C4-2B (cell line): ENCODE data around the gene PEPD.

ENCODE experiments used
- ZFX ChIP-seq: fragments of 450-650 bp; IDR thresholded peaks from 2 replicates; pipeline ENCODE4 v1.6.1; 2017
- TF ChIP-seq, protein P1 (sequence below): fragments of 450-650 bp; conservative IDR thresholded peaks from 2 replicates; pipeline ENCODE4 v1.5.1; 2017; ENCODE audit warnings: mild to moderate bottlenecking

- TF ChIP-seq, protein P1, sequence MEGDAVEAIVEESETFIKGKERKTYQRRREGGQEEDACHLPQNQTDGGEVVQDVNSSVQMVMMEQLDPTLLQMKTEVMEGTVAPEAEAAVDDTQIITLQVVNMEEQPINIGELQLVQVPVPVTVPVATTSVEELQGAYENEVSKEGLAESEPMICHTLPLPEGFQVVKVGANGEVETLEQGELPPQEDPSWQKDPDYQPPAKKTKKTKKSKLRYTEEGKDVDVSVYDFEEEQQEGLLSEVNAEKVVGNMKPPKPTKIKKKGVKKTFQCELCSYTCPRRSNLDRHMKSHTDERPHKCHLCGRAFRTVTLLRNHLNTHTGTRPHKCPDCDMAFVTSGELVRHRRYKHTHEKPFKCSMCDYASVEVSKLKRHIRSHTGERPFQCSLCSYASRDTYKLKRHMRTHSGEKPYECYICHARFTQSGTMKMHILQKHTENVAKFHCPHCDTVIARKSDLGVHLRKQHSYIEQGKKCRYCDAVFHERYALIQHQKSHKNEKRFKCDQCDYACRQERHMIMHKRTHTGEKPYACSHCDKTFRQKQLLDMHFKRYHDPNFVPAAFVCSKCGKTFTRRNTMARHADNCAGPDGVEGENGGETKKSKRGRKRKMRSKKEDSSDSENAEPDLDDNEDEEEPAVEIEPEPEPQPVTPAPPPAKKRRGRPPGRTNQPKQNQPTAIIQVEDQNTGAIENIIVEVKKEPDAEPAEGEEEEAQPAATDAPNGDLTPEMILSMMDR = no peak
- TF ChIP-seq ZFX = no peak
These were observed 33.2 kb upstream of the PEPD start for GRCh38 chr19:33554821-33555220.
